Left ventricle myocardium inferior (tissue), 1 donor: Measurements from ENCODE around the gene USP27X. TPM values are rescaled to one million over a fixed set of nuclear protein-coding genes. Genes with fewer than 3 reads are reported as not detected.

Experiments used
- DNase-seq: peaks from one replicate; pipeline ENCODE4 v3.0.0-alpha.2; 2020
- H3K27ac ChIP-seq: fragments of 200-600 bp; replicated peaks from 2 replicates; pipeline ENCODE4 v1.8.0; 2021
- H3K27me3 ChIP-seq: fragments of 200-600 bp; 2 replicates; pipeline ENCODE4 v1.8.0; 2021; ENCODE audit warnings: low read depth
- H3K36me3 ChIP-seq: fragments of 200-600 bp; 2 replicates; pipeline ENCODE4 v1.8.0; 2021
- H3K4me1 ChIP-seq: fragments of 200-600 bp; 2 replicates; pipeline ENCODE4 v1.8.0; 2021
- H3K4me3 ChIP-seq: fragments of 200-600 bp; 2 replicates; pipeline ENCODE4 v1.8.0; 2021; ENCODE audit warnings: mild to moderate bottlenecking, moderate library complexity
- H3K9me3 ChIP-seq: fragments of 200-600 bp; replicated peaks from 2 replicates; pipeline ENCODE4 v1.8.0; 2021
- CTCF ChIP-seq: fragments of 200-600 bp; IDR thresholded peaks from 2 replicates; pipeline ENCODE4 v1.8.0; 2021; ENCODE audit warnings: antibody characterized with exemption, mild to moderate bottlenecking, borderline replicate concordance
- intact Hi-C: fragments of 100-400 bp; cut with micrococcal nuclease; formaldehyde crosslinking; loops from one replicate; pipeline ENCODE4 v1.11.0; 2022
- long read RNA-seq: library from polyadenylated mRNA; unstranded; transcript quantifications from one replicate; pipeline ENCODE4 v2.0.0, GENCODE V29; 2021
- total RNA-seq: library from RNA; stranded (reverse); fragmentation: NEBNext Ultra II Directional; extraction: Animal tissue kit (Norgen Biotek cat#: 25700); gene quantifications from one replicate; pipeline ENCODE4 v1.2.1, GENCODE V29; 2021
- donor health status: DM: no; HTN: yes; CAD: no; lungs with severe emphysema.

The USP27X gene
- 1.8 TPM for total RNA-seq
- long read RNA-seq: 0 reads

DNA sequence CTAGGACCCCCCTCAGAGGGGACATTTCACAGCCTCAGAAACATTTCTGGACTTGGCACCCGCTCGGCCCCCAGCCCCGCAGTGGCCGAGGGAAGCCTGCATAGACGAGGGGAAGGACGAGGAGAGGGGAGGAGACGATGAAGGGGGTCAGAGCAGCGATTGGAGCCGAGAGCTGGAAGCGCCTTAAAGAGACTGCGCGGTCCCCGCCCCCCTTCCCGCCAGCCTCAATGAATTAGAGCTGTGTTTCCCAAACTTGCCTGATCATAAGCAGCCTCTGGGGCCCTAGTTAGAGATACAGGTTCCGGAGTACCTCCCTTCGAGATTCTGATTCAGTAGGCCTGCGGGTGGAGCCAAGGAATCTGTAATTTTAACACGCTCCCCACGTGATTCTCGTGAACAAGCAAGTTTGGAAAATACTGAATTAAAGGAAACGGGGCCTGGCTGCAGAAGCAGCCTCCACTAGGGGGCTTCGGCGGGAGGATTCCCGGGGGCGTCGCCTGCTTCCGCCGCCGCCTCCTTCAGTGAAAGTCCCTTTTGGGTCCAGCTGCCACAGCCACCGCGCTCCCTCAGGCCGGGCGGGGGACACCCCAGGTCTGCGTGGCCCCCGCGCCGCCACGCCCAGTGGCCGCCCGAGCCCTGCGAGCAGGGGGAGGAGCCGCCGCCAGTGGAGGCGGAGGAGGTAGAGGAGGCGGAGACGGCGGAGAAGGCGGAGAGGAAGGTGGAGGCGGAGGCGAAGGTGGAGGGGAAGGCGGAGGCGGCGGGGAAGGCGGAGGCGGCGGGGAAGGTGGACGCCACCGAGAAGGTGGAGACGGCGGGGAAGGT is at the start of gene USP27X:
USP27X (plus strand) TSS at position 651 of the 822 bp plus-strand sequence. CDS start 824 bp downstream, outside the sequence.
- Histone ChIP-seq H3K27me3 (no peaks in the 10 kb centered on the region), H3K27ac (peak within 1 kb of the TSS; percentile 88), H3K36me3 (no peaks in the 10 kb centered on the region), H3K9me3 (no peaks in the 10 kb centered on the region), H3K4me1 (peaks cover 14% of the 10 kb centered on the region), H3K4me3 (peak within 1 kb of the TSS; percentile 74)
- DNase-seq: peak; percentile 72
- TF ChIP-seq CTCF: peak; percentile 63
- intact Hi-C loops: no loop called here

GRCh38 chrX:49838374-49838773 is 40.9 kb upstream of the USP27X start:
- peak; percentile 60 for TF ChIP-seq CTCF
- Histone ChIP-seq H3K27ac (no peak overlapping the region), H3K36me3 (no peaks in the 10 kb centered on the region), H3K4me3 (no peak overlapping the region), H3K27me3 (no peaks in the 10 kb centered on the region), H3K9me3 (no peaks in the 10 kb centered on the region), H3K4me1 (no peaks in the 10 kb centered on the region)
- no peak for DNase-seq
- intact Hi-C loops: no loop called here

DNA sequence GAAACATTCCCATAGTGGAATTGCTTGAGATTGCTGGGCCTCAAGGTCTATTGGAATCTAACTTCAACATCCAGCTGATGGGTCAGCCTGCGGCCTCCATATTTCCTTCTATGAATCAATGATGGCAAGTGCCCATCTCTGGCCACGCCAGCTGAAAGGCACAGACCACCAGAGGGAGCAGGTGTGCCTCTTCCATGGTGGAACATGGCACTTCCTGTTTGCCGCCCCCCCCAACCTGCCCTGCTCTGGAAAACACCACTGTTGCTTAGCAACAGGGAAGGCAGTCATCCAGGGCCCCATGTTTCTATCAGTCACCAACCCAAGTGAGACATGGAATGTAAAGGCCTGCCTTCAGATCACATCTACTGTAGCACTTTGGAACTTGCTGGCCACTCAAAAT is 38.6 kb upstream of the USP27X start:
- H3K9me3 ChIP-seq: no peaks in the 10 kb centered on the region
- TF ChIP-seq CTCF: peak; percentile 48
- H3K27me3 ChIP-seq: no peaks in the 10 kb centered on the region
- no peak overlapping the region for H3K27ac ChIP-seq
- no peak overlapping the region for H3K4me3 ChIP-seq
- H3K4me1 ChIP-seq: no peaks in the 10 kb centered on the region
- peak; percentile 36 for DNase-seq
- intact Hi-C loops: no loop called here
- H3K36me3 ChIP-seq: no peaks in the 10 kb centered on the region

DNA sequence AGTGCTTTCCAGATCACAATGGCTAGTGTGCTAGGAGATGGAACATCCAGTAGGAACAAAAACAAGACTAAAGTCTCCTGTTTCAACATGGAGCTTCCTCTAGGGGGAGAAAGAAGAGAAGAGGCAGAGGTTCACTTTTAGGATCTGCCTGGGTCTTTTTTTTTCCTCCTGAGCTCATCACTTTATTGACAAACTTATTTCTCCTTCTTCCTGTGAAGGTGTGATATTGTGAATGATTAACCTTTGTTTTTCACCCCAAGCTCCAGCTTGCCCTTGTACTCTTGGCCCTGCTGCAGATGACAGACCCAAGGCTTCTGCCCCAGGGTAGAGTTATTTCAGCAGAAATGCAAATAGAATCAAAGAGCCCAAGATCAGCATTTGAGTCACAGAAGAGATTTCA is 36.7 kb upstream of the USP27X start:
- intact Hi-C loops: no loop called here
- no peaks in the 10 kb centered on the region for H3K27me3 ChIP-seq
- H3K4me3 ChIP-seq: no peak overlapping the region
- no peaks in the 10 kb centered on the region for H3K36me3 ChIP-seq
- no peak for DNase-seq
- no peaks in the 10 kb centered on the region for H3K9me3 ChIP-seq
- H3K27ac ChIP-seq: no peak overlapping the region
- TF ChIP-seq CTCF: no peak
- H3K4me1 ChIP-seq: no peaks in the 10 kb centered on the region

DNA sequence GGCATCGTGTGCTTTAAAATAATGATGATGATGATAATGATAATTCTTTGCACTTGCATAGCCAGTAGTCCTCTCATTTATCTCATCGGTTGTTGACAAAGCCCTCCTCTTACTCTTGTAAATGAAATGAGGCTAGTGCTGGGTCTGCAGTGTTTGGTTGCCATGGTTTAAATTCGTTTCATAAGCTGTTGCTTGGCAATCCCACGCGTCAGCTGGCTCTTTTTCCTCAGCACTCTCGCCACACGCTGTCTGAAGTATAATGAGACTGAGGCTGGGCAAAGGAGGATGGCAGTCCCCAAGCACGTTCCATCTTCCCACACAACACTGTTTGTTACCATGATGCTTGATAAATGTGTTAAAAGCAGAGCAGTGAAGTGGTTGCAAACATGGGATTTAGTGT is 34.7 kb upstream of the USP27X start:
- H3K9me3 ChIP-seq: no peaks in the 10 kb centered on the region
- TF ChIP-seq CTCF: no peak
- no peaks in the 10 kb centered on the region for H3K27me3 ChIP-seq
- intact Hi-C loops: no loop called here
- no peak for DNase-seq
- H3K27ac ChIP-seq: no peak overlapping the region
- no peak overlapping the region for H3K4me3 ChIP-seq
- H3K36me3 ChIP-seq: no peaks in the 10 kb centered on the region
- no peaks in the 10 kb centered on the region for H3K4me1 ChIP-seq
